HepG2 (cell line): Measurements from ENCODE around the gene MATK.

Experiments
- CTCF ChIP-seq: sonication (generic); formaldehyde crosslinking; IDR thresholded peaks from 2 replicates; pipeline ENCODE4 v1.5.0; 2020; ENCODE audit warnings: mild to moderate bottlenecking, missing genetic modification reagents, moderate library complexity
- EZH2 ChIP-seq: conservative IDR thresholded peaks from 2 replicates; pipeline ENCODE4 v1.6.1; 2012; ENCODE audit warnings: mild to moderate bottlenecking, low read depth, low read length, moderate library complexity
- SRF ChIP-seq: IDR thresholded peaks from 2 replicates; pipeline ENCODE4 v1.6.1; 2011; ENCODE audit warnings: mild to moderate bottlenecking, low read depth, low read length, moderate library complexity
- TRIM24 ChIP-seq: sonication (generic); formaldehyde crosslinking; IDR thresholded peaks from 2 replicates; pipeline ENCODE4 v1.8.0; 2022; ENCODE audit warnings: mild to moderate bottlenecking, missing genetic modification reagents

GRCh38 chr19:3782330-3782729 is 3.9 kb downstream of the MATK start:
- no peak for TF ChIP-seq SRF
- no peak for TF ChIP-seq TRIM24 (CRISPR knock-in tag)
- no peak for TF ChIP-seq EZH2
- TF ChIP-seq CTCF (CRISPR knock-in tag): no peak
